AG09309 (cell line): Measurements from ENCODE around the gene PTGR1.

Experiments used
- DNase-seq: peaks from one replicate; pipeline ENCODE4 v3.0.0-alpha.2; 2010; ENCODE audit warnings: low read depth
- H3K4me3 ChIP-seq: 2 replicates; pipeline ENCODE4 v1.5.1; 2011; ENCODE audit warnings: mild to moderate bottlenecking, low read depth, low read length, moderate library complexity; ENCODE audit not compliant: control insufficient read depth
- CTCF ChIP-seq: IDR thresholded peaks from 2 replicates; pipeline ENCODE4 v1.5.1; 2011; ENCODE audit warnings: mild to moderate bottlenecking, low read depth, low read length, inconsistent platforms; ENCODE audit not compliant: insufficient read depth, control insufficient read depth; ENCODE audit errors: missing control alignments

Gene PTGR1

GRCh38 chr9:111613436-111614040, 14.1 kb upstream of the PTGR1 start:
- no peak for TF ChIP-seq CTCF
- H3K4me3 ChIP-seq, result no peak overlapping the region
- DNase-seq, result no peak

GRCh38 chr9:111610845-111611244, 11.4 kb upstream of the PTGR1 start:
- no peak overlapping the region for H3K4me3 ChIP-seq
- no peak for TF ChIP-seq CTCF
- no peak for DNase-seq

DNA sequence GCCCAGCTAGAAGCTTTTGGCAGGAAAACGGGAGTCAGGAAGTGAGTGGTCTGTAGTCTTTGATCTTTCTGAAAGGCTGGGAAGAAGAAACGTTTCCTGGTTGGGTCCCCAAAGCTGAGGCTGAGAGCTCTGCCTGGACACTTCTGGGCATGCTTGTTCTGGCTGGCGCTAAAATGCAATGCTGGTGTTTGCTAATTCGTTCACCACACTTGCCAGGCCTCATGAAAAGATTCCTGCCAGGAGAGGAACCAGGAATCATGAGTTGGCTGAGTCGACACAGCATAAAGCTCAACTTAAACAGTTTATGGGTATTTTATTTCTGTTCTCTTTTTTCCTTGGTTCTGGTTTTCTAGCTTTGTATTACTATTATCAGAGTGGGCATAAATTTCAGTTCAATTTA, 10.7 kb upstream of the PTGR1 start:
- no peak for TF ChIP-seq CTCF
- DNase-seq, result no peak
- no peak overlapping the region for H3K4me3 ChIP-seq

DNA sequence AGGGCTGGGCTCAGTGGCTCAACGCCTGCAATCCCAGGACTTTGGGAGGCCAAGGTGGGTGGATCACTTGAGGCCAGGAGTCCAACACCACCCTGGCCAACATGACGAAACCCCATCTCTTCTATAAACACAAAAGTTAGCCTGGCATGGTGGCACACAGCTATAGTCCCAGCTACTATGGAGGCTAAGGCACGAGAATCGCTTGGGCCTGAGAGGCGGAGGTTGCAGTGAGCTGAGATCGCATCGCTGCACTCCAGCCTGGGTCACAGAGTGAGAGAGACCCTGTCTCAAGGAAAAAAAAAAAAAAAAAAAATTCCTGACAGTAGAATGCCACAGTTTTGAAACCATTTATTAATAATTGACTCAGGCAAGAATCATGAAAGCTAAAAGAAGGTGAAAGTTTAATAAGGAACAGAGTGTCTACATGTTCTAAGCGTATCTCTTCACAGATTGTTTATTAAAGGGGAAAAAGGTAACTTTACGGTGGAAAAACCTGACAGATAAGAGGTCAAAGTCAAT, 5.7 kb upstream of the PTGR1 start:
- H3K4me3 ChIP-seq, result no peak overlapping the region
- TF ChIP-seq CTCF, result no peak
- no peak for DNase-seq

DNA sequence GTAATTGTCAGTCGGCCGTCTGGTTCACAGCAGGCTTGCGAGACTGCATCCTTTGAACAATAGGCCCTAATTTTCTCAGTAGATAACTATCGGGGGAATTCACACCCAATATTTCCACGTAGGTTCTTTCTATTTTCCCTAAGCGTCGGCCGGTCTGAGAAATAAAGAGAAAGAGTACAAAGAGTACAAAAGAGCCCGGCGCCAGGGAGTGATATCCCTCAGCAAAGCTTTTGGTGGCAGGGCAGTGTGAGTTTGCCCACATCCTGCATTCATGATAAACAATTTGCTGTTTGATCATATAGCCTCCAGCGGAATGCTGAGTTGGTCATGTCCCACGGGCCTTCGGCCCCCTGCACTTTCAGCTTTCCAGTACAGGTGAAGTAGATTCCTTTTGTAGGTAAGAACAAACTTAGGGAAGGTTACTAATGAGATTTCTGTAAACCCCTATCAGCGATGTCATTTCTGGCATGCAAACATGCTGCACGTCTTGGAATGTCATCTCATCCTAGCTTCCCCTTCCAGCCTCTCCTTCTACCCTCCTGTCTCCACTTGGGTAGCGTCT, 4.7 kb upstream of the PTGR1 start:
- TF ChIP-seq CTCF, result no peak
- H3K4me3 ChIP-seq, result no peak overlapping the region
- DNase-seq, result no peak

DNA sequence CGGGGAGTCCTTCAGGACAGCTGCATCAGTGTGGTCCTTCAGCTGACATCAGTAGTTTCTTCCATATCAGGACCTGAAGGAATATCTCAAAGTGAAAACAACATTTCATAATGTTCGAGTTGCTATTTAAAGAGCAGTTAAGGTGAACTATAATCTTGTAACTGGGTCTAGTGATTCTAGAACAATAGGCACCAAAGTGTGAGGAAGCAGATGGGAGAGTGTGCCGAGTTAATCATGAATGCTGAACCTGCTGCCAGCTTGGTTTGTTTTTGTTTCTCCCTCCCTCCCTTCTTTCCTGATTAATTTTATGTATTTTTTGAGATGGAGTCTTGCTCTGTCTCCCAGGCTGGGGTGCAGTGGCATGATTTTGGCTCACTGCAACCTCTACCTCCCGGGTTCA, 3.6 kb upstream of the PTGR1 start:
- H3K4me3 ChIP-seq, result no peak overlapping the region
- DNase-seq, result no peak
- TF ChIP-seq CTCF, result no peak
